Measurements from ENCODE around the gene KCNH4.
"Not testable (repeated sequence)": the region's sequence is repeated elsewhere in the genome, so short reads cannot be mapped to it uniquely, and the experiment has no call there.

KCNH4 gene

DNA sequence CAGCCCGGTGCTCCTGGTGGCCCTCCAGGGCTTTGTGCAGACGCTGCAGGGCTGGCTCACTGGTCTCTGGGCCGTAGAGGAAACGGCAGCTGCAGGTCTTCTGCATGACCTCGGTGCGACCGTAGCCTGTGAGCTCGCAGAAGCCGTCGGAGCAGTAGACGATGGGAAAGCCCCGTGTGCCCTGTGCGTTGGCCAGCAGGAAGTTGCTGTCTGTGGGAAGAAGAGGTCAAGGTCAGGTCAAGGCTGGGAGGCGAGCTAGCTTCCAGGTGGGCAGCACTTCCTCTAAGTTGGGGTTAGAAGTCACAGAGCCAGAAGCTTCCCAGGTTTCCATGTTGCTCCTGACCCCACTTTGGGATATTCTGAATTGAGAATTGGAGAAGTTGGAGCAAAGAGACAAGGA is 2.1 kb downstream of the KCNH4 start:
- peak; percentile 37 to 68 for DNase-seq

- DNase-seq, result no peak
Observed at GRCh38 chr17:42177684-42178083, 3.3 kb downstream of the KCNH4 start.

GRCh38 chr17:42174126-42174783 is 6.7 kb downstream of the KCNH4 start:
- DNase-seq, result no peak

- no peak for DNase-seq
Observed at GRCh38 chr17:42171831-42172230, 9.1 kb downstream of the KCNH4 start.

- no peak for DNase-seq
Observed at GRCh38 chr17:42169351-42169750, 11.6 kb downstream of the KCNH4 start.

GRCh38 chr17:42167807-42168206 is 13.1 kb downstream of the KCNH4 start:
- no peak for DNase-seq

DNA sequence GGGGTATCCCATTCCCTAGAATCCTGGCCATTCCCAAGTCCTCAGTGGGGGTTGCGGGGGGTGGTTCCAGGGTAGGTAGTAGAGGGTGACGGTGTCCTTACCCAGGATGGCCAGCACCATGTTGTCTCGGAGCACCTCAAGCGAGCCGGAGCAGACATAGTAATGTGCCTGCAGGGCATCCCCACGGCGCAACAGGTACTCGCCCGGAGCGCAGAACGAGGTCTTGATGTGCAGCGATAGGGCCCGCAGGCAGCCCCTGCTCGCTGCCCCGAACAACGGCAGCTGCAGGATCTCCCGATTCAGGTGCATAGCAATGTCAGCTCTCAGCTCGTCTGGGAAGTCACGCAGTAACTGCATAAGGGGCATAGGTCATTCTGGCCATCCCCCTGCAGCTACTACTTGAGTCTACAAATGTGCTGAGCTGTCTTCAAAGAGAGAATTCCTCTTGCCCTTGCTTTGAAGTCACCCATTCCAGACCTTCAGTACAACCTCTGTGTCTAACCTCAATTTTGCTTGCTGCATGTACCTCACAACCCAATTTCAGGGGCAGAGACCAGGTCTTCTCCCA is 14.7 kb downstream of the KCNH4 start:
- DNase-seq, result no peak

DNA sequence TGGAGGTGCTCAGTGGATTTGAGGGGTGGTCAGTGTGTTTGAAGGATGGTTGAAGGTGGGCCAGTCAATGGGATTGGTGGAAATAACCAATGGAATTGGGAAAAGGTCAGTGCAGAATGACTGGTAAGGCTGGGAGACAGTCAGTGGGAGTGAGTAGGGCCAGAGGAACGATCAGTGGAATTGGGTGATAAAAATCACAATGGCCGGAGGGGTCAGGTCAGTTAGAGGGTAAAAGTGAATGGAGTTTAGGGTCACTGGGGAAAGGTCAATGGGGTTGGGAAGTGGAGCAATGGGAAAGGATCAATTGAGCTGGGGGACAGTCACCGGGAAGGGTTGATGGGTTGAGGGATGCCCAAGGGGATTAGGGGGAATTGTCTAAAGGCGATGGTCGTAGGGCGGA is 15.2 kb downstream of the KCNH4 start:
- DNase-seq, result no peak

DNA sequence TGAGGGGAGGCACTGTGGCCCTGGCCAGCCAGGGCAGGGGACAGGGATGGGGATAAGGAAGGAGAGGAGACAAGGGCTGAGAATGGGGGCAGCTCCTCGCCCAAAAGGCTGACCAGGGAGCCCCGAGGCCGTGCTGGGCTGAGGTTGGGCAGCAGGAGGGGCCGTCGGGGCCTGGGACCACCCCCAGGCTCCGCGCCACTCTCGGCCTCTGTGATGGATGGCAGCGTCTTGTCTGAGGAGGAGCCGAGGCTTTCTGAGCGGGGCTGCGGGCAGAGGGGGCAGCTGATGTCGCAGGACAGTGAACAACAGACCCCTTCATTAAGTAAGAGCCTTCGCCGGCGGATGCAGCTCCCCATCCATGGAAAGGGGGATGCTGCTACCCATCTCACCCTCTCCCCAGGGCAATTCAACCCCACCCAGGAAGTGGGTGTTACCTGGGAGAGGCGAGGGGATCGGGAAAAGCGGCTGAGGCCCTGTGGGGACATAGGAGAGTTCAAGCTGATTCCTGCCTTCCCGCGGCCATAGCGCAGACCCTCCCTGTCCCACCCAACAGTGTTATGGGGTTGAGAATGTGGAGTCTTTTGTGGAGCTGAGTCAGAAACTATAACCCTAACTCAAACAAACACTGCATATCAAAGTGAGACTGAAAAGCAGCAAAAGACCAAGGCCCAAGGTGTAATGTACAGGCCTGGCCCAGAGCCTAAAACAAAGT is 17.1 kb downstream of the KCNH4 start:
- no peak for DNase-seq

- DNase-seq, result peak in 1 of 2 donors; percentile 30
Observed at GRCh38 chr17:42163113-42163512, 17.8 kb downstream of the KCNH4 start.

DNA sequence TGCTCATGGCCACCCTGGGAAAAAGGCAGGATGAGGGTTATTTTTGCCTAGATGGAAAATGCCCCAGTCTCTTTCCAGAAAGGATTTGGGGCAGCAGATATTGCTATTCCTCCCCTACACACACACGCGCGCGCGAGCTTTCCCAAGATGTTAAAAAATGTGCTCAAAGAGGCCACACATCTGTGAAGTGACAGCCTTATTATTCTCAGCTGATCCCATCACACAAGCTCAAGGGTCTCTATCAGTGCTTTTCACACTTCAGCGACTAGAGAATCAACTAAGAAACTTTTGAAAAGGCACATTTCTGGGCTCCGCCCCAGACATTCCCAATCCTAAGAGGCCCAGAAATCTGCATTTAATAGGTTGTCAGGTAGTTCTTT is 20.4 kb downstream of the KCNH4 start:
- no peak for DNase-seq

GRCh38 chr17:42159796-42160530 is 21.0 kb downstream of the KCNH4 start:
- no peak for DNase-seq

DNA sequence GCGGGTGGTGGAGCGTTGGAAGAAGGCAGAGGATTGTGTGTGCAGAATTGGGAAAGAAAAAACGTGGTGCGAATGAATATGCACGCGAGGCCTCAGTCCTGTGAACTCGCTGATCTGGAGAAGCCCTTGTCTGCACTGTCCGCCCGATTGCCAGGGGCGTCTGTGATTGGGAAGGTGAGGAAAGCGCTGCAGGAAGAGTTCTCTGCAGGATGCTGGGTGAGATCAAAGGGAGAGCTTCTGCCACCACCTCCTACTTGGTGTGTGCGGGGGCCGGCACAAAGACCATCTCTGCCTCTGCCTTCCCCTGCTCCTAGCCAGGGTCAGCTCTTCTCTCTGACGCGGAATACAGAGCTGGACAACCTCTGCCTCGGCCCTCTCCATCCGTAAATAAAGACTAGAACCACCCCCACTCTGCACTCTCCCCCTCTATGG is 25.3 kb downstream of the KCNH4 start:
- DNase-seq, result no peak

GRCh38 chr17:42153919-42154742 is 26.8 kb downstream of the KCNH4 start:
- DNase-seq, result no peak

DNA sequence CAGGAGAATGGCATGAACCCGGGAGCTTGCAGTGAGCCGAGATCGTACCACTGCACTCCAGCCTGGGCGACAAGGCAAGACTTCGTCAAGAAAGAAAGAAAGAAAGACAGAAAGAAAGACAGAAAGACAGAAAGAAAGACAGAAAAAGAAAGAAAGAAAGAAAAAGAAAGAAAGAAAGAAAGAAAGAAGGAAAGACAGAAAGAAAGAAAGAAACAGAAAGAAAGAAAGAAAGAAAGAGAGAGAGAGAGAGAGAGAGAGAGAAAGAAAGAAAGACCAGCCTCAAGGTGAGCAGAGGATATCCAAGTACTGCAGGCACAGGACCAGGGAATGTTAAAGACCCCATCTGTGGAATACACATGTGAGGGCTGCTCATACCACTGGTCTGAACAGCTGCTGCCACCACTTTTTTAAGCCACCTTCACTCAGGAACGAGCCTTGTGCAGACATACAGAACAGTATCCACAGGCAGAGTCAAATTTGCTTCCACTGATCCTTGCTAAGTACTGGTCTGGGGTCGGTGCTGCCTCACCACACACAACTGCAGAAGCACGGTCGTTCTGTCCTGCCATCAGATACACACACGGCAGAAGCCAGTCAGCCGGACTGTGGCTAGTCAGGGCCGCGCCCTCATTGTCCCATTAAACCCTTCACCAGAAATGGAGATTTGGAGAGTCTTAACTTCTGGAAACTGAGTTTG is 33.9 kb downstream of the KCNH4 start:
- DNase-seq, result no peak

DNA sequence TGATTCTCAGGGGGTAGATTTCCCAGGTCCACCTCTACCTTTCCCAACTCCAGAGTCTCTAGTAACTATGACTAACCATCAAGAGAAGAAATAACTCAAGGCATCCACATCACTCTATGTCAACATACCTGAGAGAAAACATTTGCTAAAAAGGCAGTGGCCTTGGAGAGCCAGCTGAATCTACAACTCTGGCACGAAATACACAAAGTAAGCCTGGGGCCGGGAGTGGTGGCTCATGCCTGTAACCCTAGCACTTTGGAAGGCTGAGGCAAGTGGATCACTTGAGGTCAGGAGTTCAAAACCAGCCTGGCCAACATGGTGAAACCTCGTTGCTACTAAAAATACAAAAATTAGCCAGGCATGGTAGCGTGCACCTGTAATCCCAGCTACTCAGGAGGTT is 37.8 kb downstream of the KCNH4 start:
- not testable (repeated sequence) for DNase-seq

GRCh38 chr17:42142371-42142896 is 38.5 kb downstream of the KCNH4 start:
- no peak for DNase-seq

DNA sequence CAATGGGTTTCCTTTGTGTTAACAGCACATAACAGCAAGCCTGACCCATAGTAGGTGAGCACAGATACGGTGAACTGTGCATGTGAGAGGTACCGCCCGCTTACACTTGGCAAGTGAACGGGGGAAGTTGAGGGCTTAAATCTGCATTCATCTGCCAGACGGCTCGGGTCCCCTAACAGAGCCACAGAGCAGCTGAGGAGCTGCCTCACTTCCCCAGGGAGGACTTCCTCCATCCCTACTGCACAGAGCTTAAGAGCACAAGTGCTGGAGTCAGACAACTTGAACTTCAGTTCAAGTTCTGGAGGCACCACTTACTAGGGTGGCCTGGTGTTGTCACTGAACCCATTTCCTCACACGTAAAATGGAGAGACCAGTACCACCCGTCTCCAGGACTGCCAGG is 39.6 kb downstream of the KCNH4 start:
- DNase-seq, result no peak

- not testable (repeated sequence) for DNase-seq
Observed at GRCh38 chr17:42140690-42141089, 40.3 kb downstream of the KCNH4 start.

- no peak for DNase-seq
Observed at GRCh38 chr17:42138749-42139492, 42.0 kb downstream of the KCNH4 start.

- DNase-seq, result no peak
Observed at GRCh38 chr17:42136654-42137051, 44.3 kb downstream of the KCNH4 start.
